Measurements from ENCODE around the gene CCDC148.
A peak's percentile ranks its signal among the peaks of the same experiment; 100 is the strongest.
"Not testable (repeated sequence)": the region's sequence is repeated elsewhere in the genome, so short reads cannot be mapped to it uniquely, and the experiment has no call there.

Gene CCDC148

DNA sequence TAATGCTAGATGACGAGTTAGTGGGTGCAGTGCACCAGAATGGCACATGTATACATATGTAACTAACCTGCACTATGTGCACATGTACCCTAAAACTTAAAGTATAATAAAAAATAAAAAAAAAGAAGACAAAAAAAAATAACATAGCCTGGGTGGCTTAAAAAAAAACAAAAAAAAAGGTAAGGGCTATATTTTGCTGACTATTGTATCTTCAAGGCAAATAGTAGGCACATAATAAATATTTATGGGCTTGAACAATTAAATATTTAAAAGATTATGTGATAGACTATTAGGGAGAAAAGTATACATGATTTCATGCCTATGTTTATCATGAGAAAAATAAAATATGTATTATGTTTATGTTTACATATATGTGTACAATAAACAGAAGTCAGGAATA, 99.4 kb downstream of the CCDC148 start:
- DNase-seq (ENCODE audit: low read depth) = no peak

DNA sequence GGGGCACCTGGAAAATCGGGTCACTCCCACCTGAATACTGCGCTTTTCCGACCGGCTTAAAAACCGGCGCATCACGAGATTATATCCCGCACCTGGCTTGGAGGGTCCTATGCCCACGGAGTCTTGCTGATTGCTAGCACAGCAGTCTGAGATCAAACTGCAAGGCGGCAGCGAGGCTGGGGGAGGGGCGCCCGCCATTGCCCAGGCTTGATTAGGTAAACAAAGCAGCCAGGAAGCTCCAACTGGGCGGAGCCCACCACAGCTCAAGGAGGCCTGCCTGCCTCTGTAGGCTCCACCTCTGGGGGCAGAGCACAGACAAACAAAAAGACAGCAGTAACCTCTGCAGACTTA, 105.1 kb downstream of the CCDC148 start:
- not testable (repeated sequence) for DNase-seq (ENCODE audit: low read depth)

DNA sequence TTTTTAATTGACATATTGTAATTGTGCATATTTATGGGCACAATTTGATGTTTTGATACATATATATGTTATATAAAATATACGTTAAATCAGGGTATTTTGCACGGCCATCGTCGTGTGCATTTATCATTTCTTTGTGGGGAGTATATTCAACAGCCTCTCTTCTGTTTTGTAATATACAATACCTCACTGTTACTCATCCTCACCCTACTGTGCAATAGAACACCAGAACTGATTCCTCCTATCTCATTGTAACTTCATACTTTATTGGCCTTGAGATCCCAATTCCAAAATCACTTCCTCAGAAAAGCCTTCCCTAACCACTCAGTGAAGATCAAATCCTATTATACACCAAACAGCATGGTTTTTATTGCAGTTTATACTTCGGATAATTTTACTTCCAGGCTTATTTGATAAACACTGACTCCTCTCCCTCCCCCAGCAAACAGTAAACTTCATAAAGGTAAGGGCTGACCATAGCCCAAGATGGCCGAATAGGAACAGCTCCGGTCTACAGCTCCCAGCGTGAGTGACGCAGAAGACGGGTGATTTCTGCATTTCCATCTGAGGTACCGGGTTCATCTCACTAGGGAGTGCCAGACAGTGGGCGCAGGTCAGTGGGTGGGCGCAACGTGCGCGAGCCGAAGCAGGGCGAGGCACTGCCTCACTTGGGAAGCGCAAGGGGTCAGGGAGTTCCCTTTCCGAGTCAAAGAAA, 105.6 kb downstream of the CCDC148 start:
- DNase-seq (ENCODE audit: low read depth) = not testable (repeated sequence)

DNA sequence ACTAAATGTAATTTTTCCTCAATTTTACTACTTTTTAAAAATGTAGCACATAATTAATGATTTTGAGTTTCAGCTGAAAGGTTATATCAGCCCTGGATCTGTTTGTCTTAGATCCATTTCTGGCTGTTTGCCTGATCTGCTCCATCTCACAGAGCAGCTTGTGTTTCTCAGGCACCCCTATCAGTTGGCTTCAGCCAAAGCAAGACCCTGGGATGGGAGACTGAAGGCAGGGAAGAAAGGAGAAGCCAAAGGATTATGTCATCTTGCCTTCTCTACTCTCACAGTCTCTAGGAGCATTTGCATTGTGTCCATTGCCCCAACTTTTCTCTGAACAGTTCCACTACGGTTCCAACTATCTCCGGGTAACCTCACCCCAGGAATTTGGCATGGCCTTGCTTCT, 110.5 kb downstream of the CCDC148 start:
- no peak for DNase-seq (ENCODE audit: low read depth)

DNA sequence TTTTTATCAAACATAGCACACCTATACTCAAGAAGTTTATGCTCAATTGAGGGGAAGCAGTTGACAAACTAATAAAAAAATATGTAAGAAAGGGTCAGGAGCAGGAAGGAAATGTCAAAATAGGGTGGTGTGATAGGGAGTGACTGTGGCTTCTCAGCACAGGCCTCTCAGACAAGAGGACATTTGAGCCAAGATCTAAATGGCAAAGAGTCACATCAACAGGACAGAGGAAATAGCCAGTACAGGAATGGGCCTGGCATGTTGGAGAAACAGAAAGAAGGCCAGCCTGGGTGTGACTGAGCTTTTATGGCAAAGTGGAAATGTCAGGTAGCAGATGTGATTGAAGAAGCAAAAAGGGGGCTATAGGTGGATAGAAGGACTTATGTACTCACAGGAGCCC, 117.0 kb downstream of the CCDC148 start:
- no peak for DNase-seq (ENCODE audit: low read depth)

DNA sequence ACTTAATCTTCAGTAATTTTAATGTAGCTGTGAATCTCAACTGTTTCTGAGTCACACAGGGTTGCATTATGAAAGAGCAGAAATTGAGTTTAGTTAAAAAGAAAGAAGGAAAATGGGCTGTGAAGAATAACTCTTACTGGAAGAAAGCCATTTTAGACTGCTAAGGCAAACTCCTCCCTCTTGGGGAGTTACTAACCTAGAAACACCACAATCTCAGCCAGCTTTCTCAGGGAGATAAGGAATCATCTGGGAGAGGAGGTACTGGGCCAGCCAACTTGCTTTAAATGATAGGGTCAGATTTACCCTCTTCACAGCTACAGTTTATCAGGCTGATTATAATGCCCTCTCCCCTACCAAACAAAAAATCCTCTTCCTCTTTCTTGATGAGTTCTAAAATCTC, 119.5 kb downstream of the CCDC148 start:
- DNase-seq (ENCODE audit: low read depth) = no peak

DNA sequence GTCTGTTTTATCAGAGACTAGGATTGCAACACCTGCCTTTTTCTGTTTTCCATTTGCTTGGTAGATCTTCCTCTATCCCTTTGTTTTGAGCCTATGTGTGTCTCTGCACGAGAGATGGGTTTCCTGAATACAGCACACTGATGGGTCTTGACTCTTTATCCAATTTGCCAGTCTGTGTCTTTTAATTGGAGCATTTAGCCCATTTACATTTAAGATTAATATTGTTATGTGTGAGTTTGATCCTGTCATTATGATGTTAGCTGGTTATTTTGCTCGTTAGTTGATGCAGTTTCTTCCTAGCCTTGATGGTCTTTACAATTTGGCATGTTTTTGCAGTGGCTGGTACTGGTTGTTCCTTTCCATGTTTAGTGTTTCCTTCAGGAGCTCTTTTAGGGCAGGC, 124.8 kb downstream of the CCDC148 start:
- DNase-seq (ENCODE audit: low read depth) = not testable (repeated sequence)

DNA sequence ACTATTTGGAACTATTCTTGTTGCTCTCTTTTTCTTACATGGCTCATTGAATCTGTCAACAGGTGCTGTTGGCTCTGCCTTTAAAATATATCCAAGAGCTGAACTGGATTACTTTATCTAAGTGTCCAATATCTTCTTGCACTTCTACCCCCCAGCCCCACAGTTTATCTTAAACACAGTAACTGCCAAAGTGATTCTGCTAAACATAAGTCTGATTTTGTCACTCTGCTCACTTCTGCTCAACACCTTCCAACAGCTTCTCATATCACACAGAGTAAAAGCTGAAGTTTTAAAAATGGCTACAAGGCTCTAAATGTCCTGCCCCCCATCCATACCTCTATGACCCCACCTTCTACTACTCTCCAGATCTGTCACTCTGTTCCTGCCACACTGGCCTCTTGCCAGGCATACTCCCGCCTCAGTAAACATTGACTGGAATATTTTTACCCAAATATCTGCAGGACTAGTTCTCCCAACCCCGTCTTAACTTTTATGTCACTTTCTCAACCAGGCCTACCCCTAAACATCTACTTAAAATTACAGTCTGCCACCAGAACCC, 130.7 kb downstream of the CCDC148 start:
- no peak for DNase-seq (ENCODE audit: low read depth)

DNA sequence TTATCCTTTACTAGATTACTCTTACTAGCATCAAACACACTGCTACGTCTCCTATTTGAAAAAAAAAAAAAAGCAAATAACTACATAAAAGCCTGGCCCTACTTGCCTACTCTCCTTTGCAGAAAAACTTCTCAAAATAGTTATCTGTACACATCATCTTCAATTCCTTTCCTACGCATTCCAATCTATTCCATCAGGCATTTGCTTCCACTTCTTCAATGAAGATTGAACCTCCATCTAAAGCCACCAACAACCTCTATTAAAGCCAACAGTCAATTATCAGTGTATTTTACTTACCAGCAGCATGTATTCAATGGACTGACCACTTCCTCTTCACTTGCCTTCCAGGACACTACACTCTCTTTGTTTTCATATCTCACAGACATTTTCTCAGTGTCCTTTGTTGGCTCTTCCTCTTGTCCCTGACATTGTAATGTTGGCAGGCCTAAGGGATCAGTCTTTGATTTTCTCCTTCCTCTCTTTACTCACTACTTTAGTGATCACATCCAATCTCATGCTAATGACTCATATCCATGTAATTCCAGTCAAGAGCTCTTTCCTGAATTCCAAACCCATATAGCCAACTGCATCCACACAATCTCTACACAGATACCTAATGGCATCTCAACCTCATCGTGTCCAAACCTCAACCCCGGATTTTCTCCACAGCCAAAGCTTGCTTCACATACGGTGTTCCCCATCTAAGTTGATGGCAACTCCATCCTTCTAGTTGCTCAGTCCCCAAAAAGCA, 131.3 kb downstream of the CCDC148 start:
- peak; percentile 81 for DNase-seq (ENCODE audit: low read depth)

DNA sequence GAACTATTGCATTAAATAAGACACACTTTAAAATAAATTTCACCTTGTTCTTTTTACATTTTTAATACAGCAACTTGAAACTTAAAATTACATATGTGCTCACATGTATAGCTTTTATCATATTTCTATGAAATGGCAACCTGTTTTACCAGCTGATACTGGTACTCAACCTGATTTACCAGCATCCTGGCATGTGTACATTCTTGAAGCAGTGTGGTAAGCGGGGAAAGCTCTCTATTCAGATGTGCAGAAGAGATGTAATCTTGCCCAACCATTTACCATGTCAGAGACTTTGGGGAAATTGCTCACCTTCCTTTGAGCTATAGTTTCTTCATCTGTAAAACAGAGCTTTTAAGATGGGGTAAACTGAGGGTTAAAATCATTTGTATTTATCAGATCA, 133.2 kb downstream of the CCDC148 start:
- no peak for DNase-seq (ENCODE audit: low read depth)

DNA sequence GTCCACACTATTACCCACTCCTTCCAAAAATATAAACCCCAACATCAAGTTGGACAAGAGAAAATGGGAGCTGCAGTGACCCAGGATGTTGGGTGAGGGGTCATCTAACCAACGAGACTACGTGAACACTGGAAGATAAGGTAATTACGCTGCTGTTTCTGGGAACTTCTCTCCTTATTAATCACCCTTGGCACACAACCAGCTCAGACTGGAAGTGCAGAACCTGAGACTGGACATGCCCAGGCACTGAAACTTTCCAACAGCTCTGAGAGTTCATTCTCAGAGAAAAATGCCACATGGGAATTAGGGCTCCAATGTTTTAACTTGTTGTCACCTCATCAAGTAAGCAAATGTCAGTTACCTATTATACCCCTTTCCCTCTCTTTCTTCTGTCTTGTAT, 135.3 kb downstream of the CCDC148 start:
- peak; percentile 58 for DNase-seq (ENCODE audit: low read depth)

DNA sequence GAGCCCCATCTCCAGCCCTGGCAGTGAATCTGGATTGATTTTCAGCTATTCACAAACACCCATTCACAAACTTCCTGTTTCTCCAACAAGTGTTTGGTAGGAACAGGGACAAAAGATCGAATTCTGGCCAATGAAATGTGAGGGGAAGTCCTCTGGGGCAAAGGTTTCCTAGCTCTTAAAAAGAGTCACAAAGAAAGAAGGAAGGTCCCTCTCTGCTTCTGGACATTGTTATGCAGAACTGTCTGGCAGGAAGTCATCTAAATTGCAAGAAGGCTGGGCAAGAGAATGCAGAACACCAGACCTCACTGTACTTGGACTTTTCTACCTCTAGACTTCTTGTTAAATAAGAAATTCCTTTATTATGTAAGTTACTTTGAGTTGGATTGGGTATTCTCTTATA, 137.3 kb downstream of the CCDC148 start:
- no peak for DNase-seq (ENCODE audit: low read depth)

DNA sequence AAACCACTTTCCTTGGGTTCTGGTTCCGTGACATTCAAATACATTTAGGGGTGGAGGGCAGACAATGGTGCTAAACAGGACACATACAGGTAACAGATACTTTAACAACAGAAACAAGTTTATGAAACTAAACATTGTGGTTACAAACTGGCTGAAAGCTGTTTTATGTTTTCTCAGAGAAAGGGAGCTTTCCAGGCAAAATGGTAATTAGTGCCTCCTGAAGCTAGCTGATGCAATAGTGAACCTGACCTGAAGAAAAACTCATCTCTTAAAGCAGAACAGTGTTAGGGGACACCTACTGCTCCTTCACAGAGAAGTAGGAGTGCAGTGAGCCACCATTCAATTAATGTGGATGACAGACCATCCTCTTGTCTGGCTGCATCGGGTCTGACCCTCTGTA, 138.9 kb downstream of the CCDC148 start:
- DNase-seq (ENCODE audit: low read depth) = no peak

DNA sequence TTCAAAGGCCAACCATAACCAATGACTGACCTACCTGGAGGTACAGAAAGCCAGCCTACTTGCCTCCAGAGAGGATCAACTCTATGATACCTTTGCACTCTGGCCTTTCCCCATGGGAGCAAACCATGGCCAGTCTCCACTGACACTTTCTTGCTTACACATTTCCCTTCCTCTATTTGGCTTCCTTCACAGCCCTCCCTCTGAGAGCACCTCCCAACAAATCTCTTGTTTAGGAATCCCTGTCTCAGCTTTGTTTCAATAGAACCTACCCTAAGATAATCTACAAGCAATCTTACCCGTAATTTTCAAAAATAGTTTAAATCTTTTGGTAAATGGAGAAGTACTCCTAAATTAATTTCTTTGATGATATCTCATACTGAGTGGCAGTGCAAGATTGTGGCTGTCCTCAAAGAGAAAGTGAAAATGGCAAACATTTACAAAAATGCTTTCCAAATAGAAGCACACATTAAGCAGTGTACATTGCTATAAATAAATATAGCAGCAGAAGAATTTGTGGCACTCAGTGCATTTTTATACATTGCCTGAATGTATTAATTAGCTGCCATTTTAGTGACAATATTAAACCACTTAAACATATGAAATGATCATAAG, 140.6 kb downstream of the CCDC148 start:
- no peak for DNase-seq (ENCODE audit: low read depth)

DNA sequence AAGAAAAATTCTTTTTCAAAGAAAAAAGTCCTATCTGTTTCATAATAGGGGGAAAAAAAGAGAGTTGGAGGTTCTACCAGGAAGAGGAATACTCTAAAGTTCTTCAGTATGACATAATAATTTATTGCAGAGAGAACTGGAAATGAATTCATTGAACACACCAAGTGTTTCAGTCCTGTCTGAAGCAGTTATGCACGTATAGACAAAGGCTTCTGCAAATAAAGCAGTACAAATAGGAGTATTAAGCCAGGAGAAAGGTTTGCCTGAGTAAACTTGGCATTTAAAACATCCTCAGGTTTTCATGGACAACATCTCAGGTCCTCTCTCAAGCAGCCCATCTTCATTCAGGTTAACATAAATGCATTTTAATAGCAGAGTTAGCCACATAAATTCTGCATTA, 141.6 kb downstream of the CCDC148 start:
- DNase-seq (ENCODE audit: low read depth) = no peak

DNA sequence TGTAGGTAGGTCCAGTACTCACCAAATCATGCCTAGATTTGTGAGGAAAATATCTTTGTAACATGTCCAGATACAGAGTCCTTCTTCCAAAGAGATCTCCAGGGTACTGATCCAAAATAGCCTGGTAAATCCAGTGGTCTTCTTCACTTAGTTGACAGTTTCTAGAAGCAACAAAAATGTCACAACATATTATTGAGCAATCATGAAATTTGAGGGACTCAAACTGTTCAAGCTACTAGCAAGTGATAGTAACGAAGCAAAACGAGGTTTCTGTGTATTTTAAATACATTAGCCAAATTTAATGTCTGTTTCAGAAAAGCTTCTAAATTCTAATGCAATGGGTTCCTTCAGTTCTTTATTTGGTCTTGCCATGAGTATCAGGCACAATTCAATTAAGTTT, 142.8 kb downstream of the CCDC148 start:
- DNase-seq (ENCODE audit: low read depth) = no peak

DNA sequence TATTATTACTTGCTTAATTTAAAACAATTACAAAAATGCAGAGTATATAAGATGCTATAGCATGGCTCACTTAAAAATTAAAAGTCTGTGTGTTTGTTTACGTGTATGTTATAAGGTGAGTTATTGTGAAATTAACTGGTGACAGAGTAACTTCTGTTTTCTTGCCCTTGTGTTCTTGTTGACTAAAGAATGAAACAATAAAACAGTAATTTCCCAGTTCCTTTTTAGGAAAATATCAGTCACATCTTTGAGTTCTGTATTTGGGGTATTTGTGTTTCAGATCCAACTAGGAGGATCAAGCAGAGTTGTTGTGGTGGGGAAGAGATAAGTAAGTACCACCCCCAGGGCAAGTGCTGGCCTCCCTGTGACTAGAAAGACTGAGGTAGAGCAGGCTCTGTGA, 143.6 kb downstream of the CCDC148 start:
- no peak for DNase-seq (ENCODE audit: low read depth)

DNA sequence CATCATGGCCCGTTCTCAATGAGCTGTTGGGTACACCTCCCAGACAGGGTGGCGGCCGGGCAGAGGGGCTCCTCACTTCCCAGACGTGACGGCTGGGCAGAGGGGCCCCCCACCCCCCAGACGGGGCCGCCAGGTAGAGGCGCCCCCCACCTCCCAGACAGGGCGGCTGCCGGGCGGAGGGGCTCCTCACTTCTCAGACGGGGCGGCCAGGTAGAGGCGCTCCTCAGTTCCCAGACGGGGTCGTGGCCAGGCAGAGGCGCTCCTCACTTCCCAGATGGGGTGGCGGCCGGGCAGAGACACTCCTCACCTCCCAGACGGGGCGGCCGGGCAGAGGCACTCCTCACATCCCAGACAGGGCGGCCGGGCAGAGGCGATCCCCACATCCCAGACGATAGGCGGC, 146.1 kb downstream of the CCDC148 start:
- DNase-seq (ENCODE audit: low read depth) = not testable (repeated sequence)

DNA sequence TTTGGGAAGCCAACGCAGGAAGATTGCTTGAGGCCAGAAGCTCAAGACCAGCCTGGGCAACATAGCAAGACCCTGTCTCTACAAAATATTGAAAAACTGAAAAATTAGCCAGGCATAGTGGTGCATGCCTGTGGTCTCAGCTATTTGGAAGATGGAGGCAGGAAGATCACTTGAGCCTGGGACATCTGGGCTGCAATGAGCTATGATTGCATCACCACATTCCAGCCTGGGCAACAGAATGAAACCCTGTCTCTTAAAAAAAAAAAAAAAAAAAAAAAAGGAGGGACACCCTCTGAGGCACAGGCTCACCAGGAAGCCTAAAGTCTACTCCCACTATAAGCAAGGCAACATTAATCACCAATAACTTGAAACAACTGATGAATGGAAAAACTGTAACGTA, 151.1 kb downstream of the CCDC148 start:
- DNase-seq (ENCODE audit: low read depth) = peak; percentile 10

DNA sequence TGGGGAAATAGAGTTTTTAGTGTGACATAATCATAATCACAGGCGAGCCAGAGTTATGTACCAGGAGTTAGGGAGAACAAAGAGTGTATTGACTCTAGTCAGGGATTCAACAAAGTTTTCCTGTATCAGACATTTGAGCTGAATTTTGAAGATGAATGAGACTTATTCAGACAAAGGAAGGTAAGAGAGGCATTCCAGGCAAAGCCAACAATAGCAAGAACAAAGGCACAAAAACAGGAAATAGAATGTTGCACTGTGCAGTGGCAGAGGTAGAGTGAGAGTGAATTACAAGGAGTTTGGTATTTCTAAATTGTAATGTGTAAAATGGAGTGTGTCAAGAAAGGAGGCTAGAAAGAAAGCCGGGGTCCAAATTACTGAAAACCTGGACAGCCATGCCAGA, 156.2 kb downstream of the CCDC148 start:
- no peak for DNase-seq (ENCODE audit: low read depth)

DNA sequence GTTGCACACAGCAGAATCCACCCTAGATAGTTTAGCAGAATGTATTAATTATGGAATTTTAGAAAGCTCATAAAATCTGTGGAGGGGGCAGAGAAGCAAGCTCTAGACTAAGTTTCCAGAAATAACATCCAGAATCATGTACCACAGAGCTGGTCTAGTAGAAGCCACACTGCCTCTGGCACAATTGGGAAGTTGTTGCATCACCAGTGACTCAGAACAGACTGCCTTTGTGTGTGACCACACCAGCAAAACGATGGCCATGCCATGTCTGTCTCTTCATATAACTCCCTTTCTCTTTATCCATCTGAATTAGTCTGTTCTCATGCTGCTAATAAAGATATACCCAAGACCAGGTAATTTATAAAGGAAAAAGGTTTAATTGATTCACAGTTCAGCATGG, 158.9 kb downstream of the CCDC148 start:
- DNase-seq (ENCODE audit: low read depth) = peak; percentile 43

DNA sequence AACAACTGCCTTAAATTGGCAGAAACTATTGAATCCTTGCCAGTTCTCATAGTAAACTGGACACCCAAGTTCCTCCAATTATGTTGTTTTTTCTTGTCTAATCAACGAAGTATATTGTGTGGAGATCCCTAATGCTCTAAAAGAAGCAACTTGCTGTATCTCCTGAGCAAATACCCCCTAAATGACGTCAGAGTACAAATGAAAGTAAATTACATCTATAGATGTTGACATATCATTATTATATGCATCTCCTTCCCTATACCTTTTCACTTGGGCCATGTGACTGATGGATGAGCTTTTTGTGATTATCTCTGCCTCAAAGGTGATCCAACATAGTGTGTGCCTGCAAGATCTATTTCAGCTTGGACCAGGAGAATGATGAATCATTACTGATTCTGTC, 159.4 kb downstream of the CCDC148 start:
- DNase-seq (ENCODE audit: low read depth) = no peak

DNA sequence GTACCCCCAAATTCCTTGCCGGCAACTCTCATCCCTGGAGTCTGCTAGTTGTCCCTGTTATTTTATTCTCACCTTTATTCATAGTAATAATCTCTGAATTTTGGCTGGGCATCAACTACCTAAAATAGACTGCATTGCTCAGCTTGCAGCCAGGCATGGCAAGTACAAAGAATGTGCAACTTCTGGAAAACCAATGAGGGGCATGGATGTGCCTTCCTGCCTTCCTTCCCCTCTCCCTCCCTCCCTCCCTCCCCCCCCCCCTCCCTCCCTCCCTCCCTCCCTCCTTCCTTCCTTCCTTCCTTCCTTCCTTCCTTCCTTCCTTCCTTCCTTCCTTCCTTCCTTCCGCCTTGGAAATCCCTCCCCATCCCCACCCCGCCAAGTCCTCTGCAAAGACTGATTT, 162.8 kb downstream of the CCDC148 start:
- no peak for DNase-seq (ENCODE audit: low read depth)

Measured in ELR (cell line).